GM12873 (cell line): ENCODE data around the gene CCDC50.

Experiments used
- CTCF ChIP-seq: IDR thresholded peaks from 2 replicates; pipeline ENCODE4 v1.5.1; 2012; ENCODE audit warnings: low read depth, mild to moderate bottlenecking, moderate library complexity, low read length, control low read depth; ENCODE audit not compliant: insufficient read depth; ENCODE audit errors: missing control alignments

Gene CCDC50

DNA sequence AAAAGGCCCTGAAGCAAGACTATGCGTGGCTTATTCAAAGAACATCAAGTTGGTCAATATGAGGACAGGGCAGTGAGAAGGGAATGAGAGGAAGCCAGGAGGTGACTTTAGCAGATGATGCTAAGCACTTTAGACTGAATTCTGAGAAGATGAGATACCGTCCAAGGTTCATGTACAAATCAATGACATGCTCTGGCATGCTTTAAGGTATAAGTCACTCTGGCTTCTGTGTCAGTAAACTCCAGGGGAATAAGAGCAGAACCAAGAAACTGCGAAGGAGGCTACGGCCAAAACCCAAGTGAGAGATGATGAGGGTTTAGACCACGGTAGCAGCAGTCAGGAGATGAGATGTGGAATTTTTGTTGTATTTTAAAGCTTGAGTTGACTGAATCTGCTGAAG lies 8.9 kb upstream of the CCDC50 start:
- TF ChIP-seq CTCF, result no peak

DNA sequence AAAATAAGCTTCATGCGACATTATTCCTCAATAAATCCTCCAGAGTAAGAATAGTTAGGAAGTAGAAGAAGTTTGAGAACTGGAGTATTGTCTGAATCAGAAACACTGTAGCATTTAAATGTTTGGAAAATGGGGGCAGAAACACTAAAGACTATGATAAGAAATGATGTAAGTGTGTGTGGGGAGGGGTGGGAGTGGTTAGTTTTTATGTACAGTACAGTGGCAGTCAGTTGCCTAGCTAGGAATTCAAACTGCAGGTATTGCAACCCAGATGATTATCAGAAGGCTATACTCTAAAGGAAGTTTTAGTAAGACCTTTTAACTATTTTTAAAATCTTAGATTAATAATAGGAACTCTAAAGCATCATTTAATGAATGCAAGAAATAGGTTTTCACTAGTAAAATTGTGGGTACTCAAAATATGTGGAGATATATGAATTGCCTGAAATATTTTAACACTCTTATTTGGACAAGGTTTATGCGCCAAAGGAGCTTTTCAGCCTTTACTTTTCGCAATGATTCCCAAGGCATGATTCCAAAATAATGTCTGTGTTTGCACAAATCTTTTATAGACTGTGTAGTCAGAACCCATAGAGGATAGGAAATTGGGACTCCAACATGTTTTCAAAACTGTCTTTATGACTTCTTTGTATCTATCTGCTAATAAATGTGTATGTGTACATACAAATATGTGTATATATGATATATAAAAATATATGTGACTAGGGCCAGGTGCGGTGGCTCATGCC lies 8.0 kb upstream of the CCDC50 start:
- no peak for TF ChIP-seq CTCF

GRCh38 chr3:191324936-191325335 lies 4.3 kb upstream of the CCDC50 start:
- TF ChIP-seq CTCF, result no peak

- no peak for TF ChIP-seq CTCF
Measured at GRCh38 chr3:191327526-191327925, 1.7 kb upstream of the CCDC50 start.

- no peak for TF ChIP-seq CTCF
Measured at GRCh38 chr3:191328383-191328961, 722 bp upstream of the CCDC50 start.

DNA sequence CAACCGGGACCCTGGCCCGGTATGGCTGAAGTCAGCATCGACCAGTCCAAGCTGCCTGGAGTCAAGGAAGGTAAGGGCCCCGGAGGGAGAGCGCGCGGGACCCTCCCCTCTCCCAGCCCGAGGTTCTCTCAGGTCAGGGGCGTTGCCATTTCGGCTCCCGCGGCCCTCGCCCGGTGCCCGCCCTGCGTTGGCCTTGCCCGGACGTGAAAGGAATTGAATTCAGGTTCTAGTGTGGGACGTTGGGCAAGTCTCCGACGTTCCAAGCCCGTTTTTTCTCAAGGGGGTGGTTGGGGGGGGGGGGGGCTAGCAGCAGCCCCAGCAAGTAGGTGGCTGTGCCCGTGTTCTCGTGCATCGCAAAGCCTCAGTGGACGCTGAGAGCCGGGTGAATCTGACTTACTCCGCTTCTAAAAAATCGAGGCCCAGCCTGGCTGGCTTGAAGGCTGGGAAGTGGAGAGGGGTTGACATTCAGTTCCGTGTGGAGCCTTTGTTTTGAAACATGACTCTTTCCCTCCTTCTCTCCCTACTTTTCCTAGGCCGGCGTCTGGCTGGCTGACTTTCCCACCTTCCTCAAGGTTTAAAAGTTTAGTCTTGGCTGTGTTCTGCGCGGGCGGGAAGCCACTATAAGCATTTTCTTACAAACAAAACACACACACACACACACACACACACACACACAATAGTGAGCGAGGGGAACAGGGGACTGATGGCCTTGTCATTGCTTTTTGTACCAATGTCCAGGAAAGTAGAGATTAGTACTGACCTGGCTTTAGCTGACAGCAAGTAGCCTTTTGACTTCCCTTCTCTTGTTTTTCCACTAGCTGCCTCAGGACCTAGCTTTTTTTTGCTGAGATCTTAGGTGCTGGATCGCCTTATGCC lies 698 bp downstream of the CCDC50 start, which contains the start of gene UTS2B:
UTS2B (minus strand) TSS at position 873 of the 876 bp plus-strand sequence. CDS start 48,337 bp downstream, outside the sequence.
- TF ChIP-seq CTCF, result no peak

DNA sequence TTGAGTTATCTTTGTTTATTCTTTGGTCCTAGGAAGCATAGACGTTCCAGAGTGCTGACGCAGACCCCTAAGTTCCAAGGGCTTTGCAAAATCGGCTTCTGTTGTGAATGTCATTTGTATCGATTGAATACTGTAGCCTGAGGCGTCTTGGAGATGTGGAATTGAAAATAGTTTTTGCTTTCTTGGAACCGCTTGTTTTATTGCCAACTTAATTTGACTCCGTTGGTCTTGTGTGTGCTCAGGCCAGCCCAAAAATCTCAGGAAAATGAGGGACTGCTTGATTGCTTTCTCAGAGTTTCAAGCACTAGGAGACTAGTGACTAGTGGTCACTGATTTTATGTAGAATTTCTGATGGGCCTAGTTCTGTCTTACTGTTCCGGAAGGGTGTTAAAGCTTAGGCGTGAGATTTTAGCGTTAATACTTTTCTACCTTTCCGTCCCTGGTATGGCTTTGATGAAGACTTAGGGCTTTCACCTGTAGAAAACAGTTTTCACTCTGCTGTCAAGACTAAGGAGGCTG lies 1.4 kb downstream of the CCDC50 start:
- no peak for TF ChIP-seq CTCF
